GM12874 (cell line): Measurements from ENCODE around the gene RTRAF.

Experiments
- TF ChIP-seq, protein P1 (sequence below): IDR thresholded peaks from 2 replicates; pipeline ENCODE4 v1.5.1; 2011; ENCODE audit warnings: low read depth, mild to moderate bottlenecking, control low read depth, low read length, moderate library complexity; ENCODE audit not compliant: insufficient read depth

Gene RTRAF

DNA sequence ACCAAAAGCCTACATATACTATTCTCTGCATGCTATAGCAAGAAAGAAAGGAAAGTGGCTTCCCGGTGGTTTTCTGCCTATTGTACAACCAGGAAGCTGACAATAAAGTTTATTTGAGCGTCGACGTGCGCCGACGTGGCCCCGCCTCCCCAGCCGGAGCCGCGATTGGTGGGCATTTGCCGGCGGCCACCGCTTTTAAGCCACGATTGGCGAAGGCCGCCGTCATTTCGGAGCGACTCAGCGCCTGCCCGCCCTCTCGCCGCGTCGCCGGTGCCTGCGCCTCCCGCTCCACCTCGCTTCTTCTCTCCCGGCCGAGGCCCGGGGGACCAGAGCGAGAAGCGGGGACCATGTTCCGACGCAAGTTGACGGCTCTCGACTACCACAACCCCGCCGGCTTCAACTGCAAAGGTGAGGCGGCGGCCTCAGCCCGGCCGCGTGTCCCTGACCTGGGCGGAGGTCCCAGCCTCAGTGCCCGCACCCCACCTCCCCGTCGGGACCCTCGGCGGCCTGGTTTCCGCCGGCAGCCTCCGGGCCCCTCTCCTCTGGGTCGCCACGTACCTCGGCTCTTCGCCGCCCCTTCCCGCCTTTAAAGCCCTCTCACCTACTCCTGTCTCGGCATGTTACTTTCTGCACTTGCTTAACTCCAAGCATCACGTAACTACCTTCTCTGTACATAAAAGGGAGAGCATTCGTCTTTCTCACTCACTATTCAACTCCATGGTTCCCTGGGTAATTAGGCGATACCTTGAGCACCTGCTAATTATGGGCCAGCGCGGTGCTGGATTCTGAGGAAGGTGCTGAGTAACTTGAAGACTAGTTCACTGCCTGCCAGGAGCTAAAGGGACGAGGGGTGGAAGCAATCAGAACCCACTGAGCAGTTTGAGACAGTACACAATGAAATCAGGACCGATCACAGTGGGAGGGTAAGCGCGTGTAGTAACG, at the start of gene RTRAF:
Gene RTRAF (plus strand): TSS at position 254 of the 942 bp plus-strand sequence. CDS start 94 bp downstream, at position 348.
- TF ChIP-seq, protein P1, sequence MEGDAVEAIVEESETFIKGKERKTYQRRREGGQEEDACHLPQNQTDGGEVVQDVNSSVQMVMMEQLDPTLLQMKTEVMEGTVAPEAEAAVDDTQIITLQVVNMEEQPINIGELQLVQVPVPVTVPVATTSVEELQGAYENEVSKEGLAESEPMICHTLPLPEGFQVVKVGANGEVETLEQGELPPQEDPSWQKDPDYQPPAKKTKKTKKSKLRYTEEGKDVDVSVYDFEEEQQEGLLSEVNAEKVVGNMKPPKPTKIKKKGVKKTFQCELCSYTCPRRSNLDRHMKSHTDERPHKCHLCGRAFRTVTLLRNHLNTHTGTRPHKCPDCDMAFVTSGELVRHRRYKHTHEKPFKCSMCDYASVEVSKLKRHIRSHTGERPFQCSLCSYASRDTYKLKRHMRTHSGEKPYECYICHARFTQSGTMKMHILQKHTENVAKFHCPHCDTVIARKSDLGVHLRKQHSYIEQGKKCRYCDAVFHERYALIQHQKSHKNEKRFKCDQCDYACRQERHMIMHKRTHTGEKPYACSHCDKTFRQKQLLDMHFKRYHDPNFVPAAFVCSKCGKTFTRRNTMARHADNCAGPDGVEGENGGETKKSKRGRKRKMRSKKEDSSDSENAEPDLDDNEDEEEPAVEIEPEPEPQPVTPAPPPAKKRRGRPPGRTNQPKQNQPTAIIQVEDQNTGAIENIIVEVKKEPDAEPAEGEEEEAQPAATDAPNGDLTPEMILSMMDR: no peak

DNA sequence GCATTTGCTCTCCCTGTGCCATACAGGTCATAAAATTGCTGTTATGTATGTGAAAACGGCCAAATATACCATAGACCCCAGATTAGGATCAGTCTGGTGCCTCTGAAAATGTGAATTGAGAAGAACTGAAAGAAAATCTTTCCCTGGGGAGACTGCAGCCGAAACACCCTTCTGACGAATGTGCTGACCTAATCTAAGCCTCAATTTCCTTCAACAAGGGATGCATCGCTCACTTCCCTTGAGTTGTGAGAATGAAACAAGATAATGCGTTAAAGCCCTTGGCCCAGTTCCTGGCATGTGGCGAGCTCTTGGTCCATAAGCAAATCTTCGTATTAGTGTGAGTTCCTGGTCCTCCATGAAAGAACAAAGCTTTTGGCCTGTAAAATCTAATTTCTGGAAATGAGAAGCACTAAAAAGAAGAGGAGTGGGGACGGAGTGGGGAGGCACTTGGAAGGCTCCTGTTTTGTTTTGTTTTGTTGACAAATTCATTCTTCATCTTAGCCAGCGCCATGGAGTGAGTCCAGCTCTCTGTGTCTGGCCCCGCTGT, 49.5 kb upstream of the RTRAF start:
- TF ChIP-seq, protein P1: no peak

DNA sequence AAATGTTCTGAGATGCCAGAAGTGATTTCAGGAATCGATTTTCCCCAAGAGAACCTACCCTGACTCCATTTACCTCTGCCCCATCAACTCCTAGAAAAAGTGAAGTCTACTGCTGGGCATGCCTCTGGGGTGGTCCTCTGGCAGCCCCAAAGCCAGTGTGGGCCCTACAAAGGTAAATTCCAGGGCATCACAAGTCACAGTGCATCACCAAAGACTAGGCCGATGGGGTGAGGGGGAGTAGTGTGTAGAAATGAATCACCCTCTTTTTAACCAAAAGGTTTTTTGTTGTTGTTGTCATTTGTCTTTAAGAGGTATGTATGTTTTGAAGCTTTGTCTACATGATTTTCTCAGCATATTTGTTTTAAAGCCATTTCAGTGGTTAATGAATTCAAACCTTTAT, 46.4 kb upstream of the RTRAF start:
- TF ChIP-seq, protein P1: no peak

DNA sequence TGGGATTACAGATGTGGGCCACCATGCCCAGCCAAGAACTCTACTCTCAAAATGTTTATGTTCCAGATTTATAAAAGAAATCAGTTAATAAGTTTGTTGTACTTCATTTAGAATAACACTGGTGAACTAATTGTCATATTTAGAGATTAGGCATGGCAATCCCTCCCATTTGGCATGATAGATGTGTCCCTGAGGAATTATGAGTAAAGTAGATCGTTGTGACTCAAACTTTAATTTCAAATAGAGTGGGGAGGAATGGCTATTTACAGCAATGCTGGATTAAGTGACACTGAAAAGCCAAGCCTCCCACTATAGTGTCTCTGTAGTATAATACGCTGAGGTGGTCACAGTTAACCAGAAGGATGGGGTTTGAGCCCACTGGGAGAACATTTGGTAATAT, 39.3 kb upstream of the RTRAF start:
- TF ChIP-seq, protein P1: no peak

DNA sequence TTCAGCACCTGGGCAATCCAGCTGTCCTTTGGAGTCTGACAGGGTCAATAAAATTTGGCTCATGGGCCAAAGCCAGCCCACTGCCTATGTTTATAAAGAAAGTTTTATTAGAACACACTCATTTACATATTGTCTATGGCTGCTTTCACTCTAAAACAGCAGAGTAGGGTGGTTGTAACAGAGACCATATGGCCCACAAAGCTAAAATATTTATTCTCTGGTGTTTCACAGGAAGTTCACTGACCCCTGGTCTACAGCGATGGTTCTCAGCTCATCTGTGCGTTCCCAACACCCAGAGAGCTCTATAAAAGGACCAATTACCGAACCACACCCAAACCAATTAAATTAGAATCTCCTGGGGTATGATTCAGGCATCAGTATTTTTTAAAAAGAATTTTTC, 37.7 kb upstream of the RTRAF start:
- TF ChIP-seq, protein P1: no peak

DNA sequence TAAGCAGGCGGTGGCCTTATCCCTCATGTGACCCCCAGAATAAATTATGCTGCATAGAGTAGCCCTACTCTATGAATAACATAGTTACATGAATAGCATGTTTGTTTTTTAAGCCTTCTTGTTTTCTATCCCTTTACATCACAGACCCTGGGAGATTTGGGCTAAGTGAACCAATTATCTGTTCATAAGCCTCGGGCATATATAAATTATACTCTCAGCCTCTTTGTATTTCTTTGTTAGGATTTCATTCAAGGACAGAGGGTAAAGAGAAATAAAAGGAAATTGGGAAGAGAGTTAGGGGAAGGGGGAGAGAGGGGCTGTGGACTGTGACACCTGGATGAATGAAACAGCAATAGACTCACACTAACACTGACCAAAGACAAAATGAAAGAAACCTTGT, 35.3 kb upstream of the RTRAF start:
- TF ChIP-seq, protein P1: no peak

DNA sequence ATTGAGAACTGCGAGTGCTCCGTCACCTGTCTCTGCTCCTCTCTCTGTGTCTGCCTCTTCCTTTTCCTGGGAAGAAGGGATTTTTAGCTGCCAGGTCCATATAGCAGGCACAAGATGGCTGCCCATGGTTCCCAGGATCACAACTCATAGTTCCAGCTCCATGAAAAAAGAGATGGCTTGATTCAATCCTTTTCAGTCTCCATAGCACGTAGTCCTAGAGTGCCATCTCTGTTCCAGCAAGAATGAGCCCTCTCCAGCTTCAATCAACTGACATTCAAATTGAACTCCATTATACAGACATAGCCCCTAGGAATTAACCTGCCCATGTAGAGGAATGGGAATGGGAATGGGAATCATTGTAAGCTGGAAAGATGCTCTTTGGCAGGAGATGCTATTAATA, 34.7 kb upstream of the RTRAF start:
- TF ChIP-seq, protein P1: no peak
